K562 treated with DMSO at 1 percent for 12 hours (cell line): ENCODE data around the gene CCDC66. TPM values are rescaled to one million over a fixed set of nuclear protein-coding genes. Genes with fewer than 3 reads are reported as not detected.

Source experiments
- total RNA-seq: library from RNA; unstranded; fragments of 300-600 nt; gene quantifications from 2 replicates; pipeline ENCODE4 v1.2.3, GENCODE V29; 2022; ENCODE audit not compliant: insufficient read depth

The CCDC66 gene
- total RNA-seq = 3.0 and 7.8 TPM in 2 replicates

DNA sequence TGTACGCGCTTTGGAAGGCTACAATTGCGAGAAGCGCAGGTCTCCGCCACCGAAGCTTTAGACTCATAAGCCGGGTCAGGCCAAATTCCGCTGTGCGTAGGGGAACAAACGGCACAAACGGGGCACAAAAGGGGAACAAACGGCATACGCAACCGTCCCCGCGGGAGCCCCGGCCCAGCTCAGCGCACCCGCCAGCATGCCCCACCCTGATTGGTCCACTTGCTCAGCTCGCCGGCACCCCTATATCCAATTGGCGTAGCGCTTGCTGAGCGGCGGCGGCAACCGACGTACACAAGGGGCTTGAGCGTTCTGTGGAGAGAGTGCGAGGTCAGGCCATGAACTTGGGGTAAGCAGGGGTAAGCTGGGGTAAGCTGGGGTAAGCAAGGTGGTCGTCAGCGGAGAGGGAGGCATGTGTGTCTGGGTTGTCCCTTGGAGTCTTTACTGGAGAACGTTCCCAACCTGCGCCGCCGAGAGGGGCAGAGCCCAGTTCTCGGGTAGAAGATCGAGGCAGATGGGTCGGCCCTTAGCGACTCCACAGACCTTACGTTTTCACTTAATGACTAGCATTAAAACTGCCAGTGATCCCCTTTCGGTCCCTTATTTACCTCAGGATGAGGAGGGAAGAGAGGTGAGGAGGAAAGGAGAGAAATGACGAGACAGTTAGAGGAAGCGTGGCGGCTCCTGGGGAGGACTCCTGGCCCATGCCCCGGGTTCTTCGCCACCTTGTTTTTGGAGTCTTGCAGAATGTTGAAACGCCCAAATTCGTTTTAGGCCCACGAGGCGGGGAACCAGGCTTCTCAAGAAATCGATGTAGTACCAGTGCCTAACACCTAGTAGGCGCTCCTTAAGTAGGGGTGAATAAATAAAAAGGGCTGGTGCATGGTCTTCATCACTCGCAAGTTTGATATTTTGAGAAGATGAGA, at the start of gene CCDC66:
Gene CCDC66 (plus strand): TSS at position 268 of the 923 bp plus-strand sequence. CDS start 68 bp downstream, at position 336.

Other genes starting within 250 kb of the CCDC66 start
- not detected in 2 replicates for gene ERC2, start 88.7 kb upstream of the CCDC66 start, total RNA-seq
- 7.5 and 34.8 TPM in 2 replicates for gene TASOR, start 126.1 kb downstream of the CCDC66 start, total RNA-seq
- 1.8 and 4.4 TPM in 2 replicates for gene ARHGEF3, start 244.8 kb downstream of the CCDC66 start, total RNA-seq